Sigmoid colon (tissue), 4 donors: ENCODE data around the gene FBXO9.
A peak's percentile ranks its signal among the peaks of the same experiment; 100 is the strongest.

ENCODE experiments used
- POLR2A ChIP-seq, 2 donors: fragments of 450-650 bp; IDR thresholded peaks; one replicate each; pipeline ENCODE4 v1.6.1; 2016; ENCODE audit warnings: antibody characterized with exemption in 2 of 2, mild to moderate bottlenecking in 2 of 2, moderate library complexity in 2 of 2
- POLR2AphosphoS5 ChIP-seq, 4 donors: sonication (generic); formaldehyde crosslinking; IDR thresholded peaks; one replicate each; pipeline ENCODE4 v1.6.1; 2017; ENCODE audit warnings: antibody characterized with exemption in 4 of 4
- TF ChIP-seq, protein P1 (sequence below), 4 experiments: fragments of 450-650 bp in 3 of 4; fragments of 200-600 bp in 1 of 4; IDR thresholded peaks; one replicate each; pipeline ENCODE4 v1.5.1; 2016 to 2019; ENCODE audit warnings: antibody characterized with exemption in 4 of 4, mild to moderate bottlenecking in 3 of 4, moderate library complexity in 2 of 4

- TF ChIP-seq, protein P1, sequence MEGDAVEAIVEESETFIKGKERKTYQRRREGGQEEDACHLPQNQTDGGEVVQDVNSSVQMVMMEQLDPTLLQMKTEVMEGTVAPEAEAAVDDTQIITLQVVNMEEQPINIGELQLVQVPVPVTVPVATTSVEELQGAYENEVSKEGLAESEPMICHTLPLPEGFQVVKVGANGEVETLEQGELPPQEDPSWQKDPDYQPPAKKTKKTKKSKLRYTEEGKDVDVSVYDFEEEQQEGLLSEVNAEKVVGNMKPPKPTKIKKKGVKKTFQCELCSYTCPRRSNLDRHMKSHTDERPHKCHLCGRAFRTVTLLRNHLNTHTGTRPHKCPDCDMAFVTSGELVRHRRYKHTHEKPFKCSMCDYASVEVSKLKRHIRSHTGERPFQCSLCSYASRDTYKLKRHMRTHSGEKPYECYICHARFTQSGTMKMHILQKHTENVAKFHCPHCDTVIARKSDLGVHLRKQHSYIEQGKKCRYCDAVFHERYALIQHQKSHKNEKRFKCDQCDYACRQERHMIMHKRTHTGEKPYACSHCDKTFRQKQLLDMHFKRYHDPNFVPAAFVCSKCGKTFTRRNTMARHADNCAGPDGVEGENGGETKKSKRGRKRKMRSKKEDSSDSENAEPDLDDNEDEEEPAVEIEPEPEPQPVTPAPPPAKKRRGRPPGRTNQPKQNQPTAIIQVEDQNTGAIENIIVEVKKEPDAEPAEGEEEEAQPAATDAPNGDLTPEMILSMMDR (IDR thresholded peaks at IDR 0.05): no peak
- TF ChIP-seq POLR2AphosphoS5 (IDR thresholded peaks at IDR 0.05) (peak; percentile 72 to 85 (median 80)), POLR2A (IDR thresholded peaks at IDR 0.05) (no peak)
Observed at GRCh38 chr6:53142810-53143209, 77.6 kb downstream of the FBXO9 start.
